NCI-H1436 (cell line): Measurements from ENCODE around the gene PRKRIP1.
A peak's percentile ranks its signal among the peaks of the same experiment; 100 is the strongest.
"Not testable (repeated sequence)": the region's sequence is repeated elsewhere in the genome, so short reads cannot be mapped to it uniquely, and the experiment has no call there.

ENCODE experiments used
- DNase-seq: peaks from one replicate; lab custom pipeline; 2025; lab: John Stamatoyannopoulos, UW

The PRKRIP1 gene

GRCh38 chr7:102431617-102432298 lies 35.6 kb downstream of the PRKRIP1 start:
- no peak for DNase-seq

- DNase-seq, result no peak
Measured at GRCh38 chr7:102432442-102433218, 36.5 kb downstream of the PRKRIP1 start.

- peak; percentile 74 for DNase-seq
Measured at GRCh38 chr7:102433219-102434038, 37.3 kb downstream of the PRKRIP1 start, which contains the start of gene ORAI2. Gene ORAI2, plus strand, starts transcription at chr7:102433575. Its CDS starts 5,382 bp downstream, at chr7:102438957.

DNA sequence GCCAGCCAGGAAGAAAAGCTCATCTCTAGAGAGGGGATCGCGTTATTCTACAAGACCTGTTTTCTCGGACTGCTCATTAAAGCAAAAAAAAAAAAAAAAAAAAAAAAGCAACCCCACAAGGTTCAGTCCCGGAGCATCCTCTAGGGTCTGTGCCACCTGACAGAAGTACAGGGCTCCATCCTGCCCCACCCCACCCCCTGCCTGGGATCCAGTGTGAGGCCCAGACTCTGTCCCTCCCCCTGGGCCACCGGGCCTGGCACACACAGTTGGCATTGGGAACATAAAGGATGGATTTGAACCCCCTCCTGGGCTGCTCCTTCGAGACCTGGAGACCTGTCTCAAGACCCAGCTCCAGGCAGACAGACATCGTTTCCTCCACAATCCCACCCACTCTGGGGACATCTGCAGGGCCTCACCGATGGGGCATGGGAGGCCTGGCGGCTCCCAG lies 37.9 kb downstream of the PRKRIP1 start:
- no peak for DNase-seq

DNA sequence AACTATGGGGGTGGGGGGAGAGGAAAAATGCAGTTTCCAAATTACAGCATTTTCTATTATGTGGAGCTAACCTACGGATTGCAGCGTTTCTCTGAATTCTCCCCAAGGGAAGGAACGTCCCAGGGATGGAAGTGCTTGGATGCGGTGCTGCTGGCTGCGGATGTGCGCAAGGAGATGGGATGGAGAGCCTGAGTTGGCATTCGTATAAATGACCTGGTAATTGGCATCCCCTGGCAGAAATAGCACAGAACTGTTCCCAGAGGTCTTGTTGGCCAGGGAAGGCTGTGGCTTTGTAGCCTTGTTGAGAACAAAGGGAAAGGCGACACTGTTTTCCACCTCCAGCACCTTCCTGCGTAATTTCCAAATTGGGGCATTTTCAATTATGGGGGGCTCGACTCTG lies 40.0 kb downstream of the PRKRIP1 start:
- no peak for DNase-seq

DNA sequence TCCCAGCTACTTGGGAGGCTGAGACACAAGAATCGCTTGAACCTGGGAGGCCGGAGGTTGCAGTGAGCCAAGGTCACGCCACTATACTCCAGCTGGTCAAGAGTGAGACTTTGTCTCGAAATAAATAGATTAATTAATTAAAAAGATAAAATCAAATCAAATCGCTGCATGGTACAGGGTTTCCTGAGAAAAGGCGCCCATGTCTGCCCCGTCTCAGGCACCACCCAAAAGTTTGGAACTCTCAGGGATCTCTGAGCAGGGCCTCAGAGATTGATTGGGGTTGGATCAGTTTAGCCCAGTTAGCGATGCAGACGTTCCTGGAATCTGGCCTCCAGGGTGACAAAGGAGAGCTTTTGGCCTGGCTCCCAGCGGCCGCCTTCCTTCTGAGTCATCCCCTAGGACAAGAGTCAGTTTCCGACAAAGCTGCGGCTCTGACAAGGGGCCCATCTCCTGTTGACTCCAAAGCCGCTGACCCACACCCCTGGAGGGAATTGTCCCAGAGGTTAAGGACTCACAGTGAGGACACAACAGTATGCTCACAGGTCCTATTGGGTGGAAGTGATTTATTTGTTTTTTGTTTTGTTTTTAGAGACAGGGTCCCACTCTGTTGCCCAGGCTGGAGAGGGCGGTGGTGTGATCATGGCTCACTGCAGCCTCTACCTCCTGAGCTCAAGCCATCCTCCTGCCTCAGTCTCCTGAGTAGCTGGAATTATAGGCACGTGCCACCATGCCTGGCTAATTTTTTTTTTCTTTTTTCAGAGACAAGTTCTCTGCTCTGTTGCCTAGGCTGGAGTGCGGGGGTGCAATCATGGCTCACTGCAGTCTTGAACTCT lies 44.0 kb downstream of the PRKRIP1 start:
- no peak for DNase-seq

GRCh38 chr7:102444961-102445673 lies 49.0 kb downstream of the PRKRIP1 start:
- DNase-seq, result no peak

GRCh38 chr7:102445674-102446071 lies 49.5 kb downstream of the PRKRIP1 start:
- no peak for DNase-seq

DNA sequence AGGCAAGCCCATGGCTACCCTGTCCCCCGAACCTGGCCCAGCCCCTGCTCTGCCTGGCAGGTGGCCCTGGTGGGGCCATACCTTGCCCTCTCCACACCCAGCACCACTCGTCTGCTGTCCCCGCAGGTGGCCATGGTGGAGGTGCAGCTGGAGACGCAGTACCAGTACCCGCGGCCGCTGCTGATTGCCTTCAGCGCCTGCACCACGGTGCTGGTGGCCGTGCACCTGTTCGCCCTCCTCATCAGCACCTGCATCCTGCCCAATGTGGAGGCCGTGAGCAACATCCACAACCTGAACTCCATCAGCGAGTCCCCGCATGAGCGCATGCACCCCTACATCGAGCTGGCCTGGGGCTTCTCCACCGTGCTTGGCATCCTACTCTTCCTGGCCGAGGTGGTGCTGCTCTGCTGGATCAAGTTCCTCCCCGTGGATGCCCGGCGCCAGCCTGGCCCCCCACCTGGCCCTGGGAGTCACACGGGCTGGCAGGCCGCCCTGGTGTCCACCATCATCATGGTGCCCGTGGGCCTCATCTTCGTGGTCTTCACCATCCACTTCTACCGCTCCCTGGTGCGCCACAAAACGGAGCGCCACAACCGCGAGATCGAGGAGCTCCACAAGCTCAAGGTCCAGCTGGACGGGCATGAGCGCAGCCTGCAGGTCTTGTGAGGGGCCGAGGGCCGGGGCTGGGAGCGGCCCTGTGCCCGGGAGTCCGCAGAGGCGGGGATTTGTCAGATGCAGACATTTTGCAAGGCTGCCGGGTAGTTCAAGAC lies 50.4 kb downstream of the PRKRIP1 start:
- no peak for DNase-seq

DNA sequence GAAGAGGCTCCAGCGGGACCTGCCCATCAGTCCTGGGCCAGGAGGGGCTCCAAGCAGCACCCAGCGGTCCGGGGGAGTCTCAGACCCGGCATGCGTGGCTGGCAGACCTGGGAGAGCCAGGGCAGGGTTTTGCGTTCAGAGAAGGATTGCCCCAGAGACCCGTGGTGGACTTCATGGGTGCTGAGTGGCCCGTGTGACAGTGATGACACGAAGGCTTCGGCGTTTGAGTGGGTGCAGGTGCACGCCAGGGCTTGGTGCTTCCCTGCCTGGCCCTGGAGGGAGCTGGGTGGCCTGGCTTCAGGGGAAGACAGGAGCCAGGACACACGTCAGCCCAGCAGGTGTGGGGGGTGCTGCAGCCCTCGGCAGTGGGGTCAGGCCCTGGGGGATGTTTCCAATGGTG lies 51.1 kb downstream of the PRKRIP1 start:
- DNase-seq, result no peak

GRCh38 chr7:102449136-102449535 lies 53.0 kb downstream of the PRKRIP1 start:
- no peak for DNase-seq

- no peak for DNase-seq
Measured at GRCh38 chr7:102450242-102450641, 54.1 kb downstream of the PRKRIP1 start.

GRCh38 chr7:102451371-102452054 lies 55.4 kb downstream of the PRKRIP1 start:
- DNase-seq, result no peak

- DNase-seq, result no peak
Measured at GRCh38 chr7:102452451-102452850, 56.3 kb downstream of the PRKRIP1 start.

DNA sequence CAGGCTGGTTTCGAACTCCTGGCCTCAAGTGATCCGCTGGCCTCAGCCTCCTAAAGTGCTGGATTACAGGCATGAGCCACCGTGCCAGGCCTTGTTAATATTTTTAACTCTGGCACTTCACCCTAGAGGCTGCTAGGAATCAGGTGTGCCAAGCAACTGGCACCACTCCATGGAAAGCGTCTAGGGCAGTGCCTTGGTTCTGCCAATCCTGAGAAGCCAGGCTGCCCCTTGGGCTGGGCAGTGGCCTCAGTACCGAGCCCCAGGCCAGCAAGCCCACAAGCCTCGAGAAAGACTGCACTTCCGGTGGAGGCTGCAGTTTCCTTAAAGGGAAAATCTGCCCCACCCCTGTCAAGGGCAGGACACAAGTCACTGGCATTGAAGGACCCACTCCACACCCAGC lies 57.2 kb downstream of the PRKRIP1 start:
- no peak for DNase-seq

DNA sequence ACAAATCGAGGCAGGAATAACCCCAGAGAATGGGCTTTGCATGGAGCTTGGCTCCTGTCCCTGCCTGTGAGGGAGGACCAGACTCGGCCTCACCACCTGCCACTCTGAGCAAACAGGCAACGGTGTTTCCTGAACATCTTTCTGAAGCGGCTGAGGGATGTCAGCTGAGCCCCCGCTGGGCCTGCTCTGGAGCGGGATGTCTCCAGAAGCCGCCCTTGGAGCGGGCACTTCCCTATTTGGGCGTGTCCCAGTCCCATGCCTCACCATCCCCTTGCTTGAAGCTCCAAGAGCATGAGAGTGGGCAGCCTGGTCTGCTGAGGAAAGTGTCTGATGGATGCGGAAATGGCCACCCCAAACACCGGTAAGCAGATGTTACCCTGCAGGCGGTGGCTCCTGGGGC lies 58.3 kb downstream of the PRKRIP1 start:
- no peak for DNase-seq

DNA sequence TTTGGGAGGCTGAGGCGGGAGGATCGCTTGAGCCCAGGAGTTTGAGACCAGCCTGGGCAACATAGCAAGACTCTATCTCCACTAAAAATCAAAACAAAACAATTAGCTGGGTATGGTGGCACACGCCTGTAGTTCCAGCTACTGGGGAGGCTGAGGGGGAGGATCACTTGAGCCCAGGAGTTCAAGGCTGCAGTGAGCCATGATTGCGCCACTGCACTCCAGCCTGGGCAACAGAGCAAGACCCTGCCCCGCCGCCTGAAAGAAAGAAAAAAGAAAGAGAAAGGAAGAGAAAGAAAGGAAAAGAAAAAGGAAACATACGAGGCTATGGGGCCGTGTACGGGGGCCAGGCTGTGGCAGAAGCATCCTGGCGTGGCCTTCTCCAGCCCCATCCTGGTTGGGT lies 58.8 kb downstream of the PRKRIP1 start:
- not testable (repeated sequence) for DNase-seq

GRCh38 chr7:102455596-102455995 lies 59.4 kb downstream of the PRKRIP1 start:
- DNase-seq, result no peak

DNA sequence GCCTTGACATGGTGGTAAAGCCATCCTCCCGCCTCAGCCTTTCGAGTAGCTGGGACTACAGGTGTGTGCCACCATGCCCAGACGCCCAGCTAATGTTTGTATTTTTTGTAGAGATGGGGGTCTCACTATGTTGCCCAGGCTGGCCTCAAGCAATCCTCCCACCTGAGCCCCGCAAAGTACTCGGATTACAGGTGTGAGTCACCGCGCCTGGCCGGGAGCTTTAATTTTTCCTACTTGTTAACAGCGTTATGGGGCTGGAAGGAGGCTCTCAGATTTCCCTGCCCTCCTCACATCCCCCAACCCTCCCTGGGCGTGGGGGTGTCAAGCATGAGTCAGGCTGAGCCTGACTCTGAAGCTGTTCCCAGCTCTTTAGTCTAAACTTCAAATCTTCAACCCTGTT lies 60.2 kb downstream of the PRKRIP1 start:
- no peak for DNase-seq
